Measurements from ENCODE around the gene KLHDC8A.

Gene KLHDC8A

GRCh38 chr1:205317311-205317917 is 39.3 kb downstream of the KLHDC8A start:
- Histone ChIP-seq H3K4me1 (ENCODE audit: control insufficient read depth, low read depth, low read length) (peaks cover 24% of the 10 kb centered on the region), H3K27ac (ENCODE audit: low read depth, low read length) (peak overlapping the region; percentile 3)

GRCh38 chr1:205316161-205316566 is 40.6 kb downstream of the KLHDC8A start:
- Histone ChIP-seq H3K4me3 (ENCODE audit: low read length) (no peak overlapping the region), H3K23ac (ENCODE audit: low read length) (no peak overlapping the region), H3K79me2 (ENCODE audit: control insufficient read depth, insufficient read depth, low read length) (peaks cover 83% of the 10 kb centered on the region), H3K18ac (ENCODE audit: low read length) (no peak overlapping the region), H3K4me1 (ENCODE audit: control insufficient read depth, low read depth, low read length) (peaks cover 20% of the 10 kb centered on the region), H3K56ac (ENCODE audit: low read length) (no peak overlapping the region), H3K27ac (ENCODE audit: low read depth, low read length) (no peak overlapping the region), H3K27me3 (ENCODE audit: insufficient read depth, low read length, poor library complexity) (no peaks in the 10 kb centered on the region), H4K8ac (ENCODE audit: low read depth, low read length) (no peak overlapping the region), H2BK15ac (replicated peaks; ENCODE audit: low read depth) (no peak overlapping the region), H4K5ac (ENCODE audit: low read length) (no peak overlapping the region), H3K9ac (ENCODE audit: low read length) (no peak overlapping the region), H3K79me1 (ENCODE audit: low read length) (peaks cover 12% of the 10 kb centered on the region), H2AK5ac (ENCODE audit: low read length) (no peak overlapping the region), H3K4me2 (ENCODE audit: low read length) (no peak overlapping the region), H2BK120ac (ENCODE audit: low read depth, low read length) (no peak overlapping the region), H3K36me3 (ENCODE audit: control insufficient read depth, insufficient read depth, low read length) (no peaks in the 10 kb centered on the region), H2BK5ac (ENCODE audit: low read length) (no peak overlapping the region), H3K4ac (ENCODE audit: low read depth, low read length) (no peak overlapping the region)
- WGBS (ENCODE audit: extremely low coverage, insufficient coverage, low lambda C conversion rate), result no CpG with 5 or more reads among the region's 2 CpGs
- no peak for DNase-seq

More at GRCh38 chr1:205317311-205317917, 39.3 kb downstream of the KLHDC8A start:
- H3K9ac ChIP-seq (ENCODE audit: low read length), result no peak overlapping the region
- no peak for DNase-seq
- H3K4me3 ChIP-seq (ENCODE audit: low read length), result no peak overlapping the region
- H2BK15ac ChIP-seq (replicated peaks; ENCODE audit: low read depth), result no peak overlapping the region
- no peak overlapping the region for H3K23ac ChIP-seq (ENCODE audit: low read length)
- H3K18ac ChIP-seq (ENCODE audit: low read length), result no peak overlapping the region
- H3K56ac ChIP-seq (ENCODE audit: low read length), result peak overlapping the region; percentile 62
- H3K36me3 ChIP-seq (ENCODE audit: control insufficient read depth, insufficient read depth, low read length), result no peaks in the 10 kb centered on the region
- H3K27me3 ChIP-seq (ENCODE audit: insufficient read depth, low read length, poor library complexity), result no peaks in the 10 kb centered on the region
- H3K79me1 ChIP-seq (ENCODE audit: low read length), result peaks cover 7% of the 10 kb centered on the region
- H3K4me2 ChIP-seq (ENCODE audit: low read length), result no peak overlapping the region
- H3K4ac ChIP-seq (ENCODE audit: low read depth, low read length), result no peak overlapping the region
- no peak overlapping the region for H4K8ac ChIP-seq (ENCODE audit: low read depth, low read length)
- H2BK5ac ChIP-seq (ENCODE audit: low read length), result no peak overlapping the region
- no peak overlapping the region for H2BK120ac ChIP-seq (ENCODE audit: low read depth, low read length)
- H2AK5ac ChIP-seq (ENCODE audit: low read length), result no peak overlapping the region
- peaks cover 81% of the 10 kb centered on the region for H3K79me2 ChIP-seq (ENCODE audit: control insufficient read depth, insufficient read depth, low read length)
- WGBS (ENCODE audit: extremely low coverage, insufficient coverage, low lambda C conversion rate), result no CpG with 5 or more reads among the region's 7 CpGs
- no peak overlapping the region for H4K5ac ChIP-seq (ENCODE audit: low read length)

- no CpG with 5 or more reads among the region's 5 CpGs for WGBS (ENCODE audit: extremely low coverage, insufficient coverage, low lambda C conversion rate)
- H3K4me3 ChIP-seq (ENCODE audit: low read length), result no peak overlapping the region
- no peak overlapping the region for H4K8ac ChIP-seq (ENCODE audit: low read depth, low read length)
- H3K9ac ChIP-seq (ENCODE audit: low read length), result no peak overlapping the region
- H3K36me3 ChIP-seq (ENCODE audit: control insufficient read depth, insufficient read depth, low read length), result no peaks in the 10 kb centered on the region
- no peak overlapping the region for H3K23ac ChIP-seq (ENCODE audit: low read length)
- H3K79me1 ChIP-seq (ENCODE audit: low read length), result peaks cover 11% of the 10 kb centered on the region
- DNase-seq, result no peak
- no peak overlapping the region for H2AK5ac ChIP-seq (ENCODE audit: low read length)
- peak overlapping the region; percentile 41 for H3K27ac ChIP-seq (ENCODE audit: low read depth, low read length)
- no peak overlapping the region for H3K56ac ChIP-seq (ENCODE audit: low read length)
- H3K4ac ChIP-seq (ENCODE audit: low read depth, low read length), result no peak overlapping the region
- H3K4me2 ChIP-seq (ENCODE audit: low read length), result no peak overlapping the region
- H2BK15ac ChIP-seq (replicated peaks; ENCODE audit: low read depth), result no peak overlapping the region
- H2BK5ac ChIP-seq (ENCODE audit: low read length), result no peak overlapping the region
- peaks cover 75% of the 10 kb centered on the region for H3K79me2 ChIP-seq (ENCODE audit: control insufficient read depth, insufficient read depth, low read length)
- peaks cover 20% of the 10 kb centered on the region for H3K4me1 ChIP-seq (ENCODE audit: control insufficient read depth, low read depth, low read length)
- H3K27me3 ChIP-seq (ENCODE audit: insufficient read depth, low read length, poor library complexity), result no peaks in the 10 kb centered on the region
- H3K18ac ChIP-seq (ENCODE audit: low read length), result no peak overlapping the region
- H2BK120ac ChIP-seq (ENCODE audit: low read depth, low read length), result no peak overlapping the region
- no peak overlapping the region for H4K5ac ChIP-seq (ENCODE audit: low read length)
These were observed 41.6 kb downstream of the KLHDC8A start for GRCh38 chr1:205315008-205315618.

- no CpG with 5 or more reads among the region's 21 CpGs for WGBS (ENCODE audit: extremely low coverage, insufficient coverage, low lambda C conversion rate)
- peak overlapping the region; percentile 97 for H3K4ac ChIP-seq (ENCODE audit: low read depth, low read length)
- H3K27ac ChIP-seq (ENCODE audit: low read depth, low read length), result peak overlapping the region; percentile 74
- peak overlapping the region; percentile 43 for H4K8ac ChIP-seq (ENCODE audit: low read depth, low read length)
- H3K4me2 ChIP-seq (ENCODE audit: low read length), result no peak overlapping the region
- H4K5ac ChIP-seq (ENCODE audit: low read length), result no peak overlapping the region
- no peak overlapping the region for H2AK5ac ChIP-seq (ENCODE audit: low read length)
- H3K18ac ChIP-seq (ENCODE audit: low read length), result peak overlapping the region; percentile 62
- H2BK15ac ChIP-seq (replicated peaks; ENCODE audit: low read depth), result peak overlapping the region; percentile 45
- no peak overlapping the region for H3K4me3 ChIP-seq (ENCODE audit: low read length)
- H2BK5ac ChIP-seq (ENCODE audit: low read length), result peak overlapping the region; percentile 74
- peak; percentile 98 for DNase-seq
- peak overlapping the region; percentile 65 for H3K9ac ChIP-seq (ENCODE audit: low read length)
- peaks cover 8% of the 10 kb centered on the region for H3K79me1 ChIP-seq (ENCODE audit: low read length)
- H3K79me2 ChIP-seq (ENCODE audit: control insufficient read depth, insufficient read depth, low read length), result peaks cover 61% of the 10 kb centered on the region
- H2BK120ac ChIP-seq (ENCODE audit: low read depth, low read length), result peak overlapping the region; percentile 94
- H3K56ac ChIP-seq (ENCODE audit: low read length), result peak overlapping the region; percentile 69
- H3K27me3 ChIP-seq (ENCODE audit: insufficient read depth, low read length, poor library complexity), result no peaks in the 10 kb centered on the region
- H3K23ac ChIP-seq (ENCODE audit: low read length), result no peak overlapping the region
- H3K36me3 ChIP-seq (ENCODE audit: control insufficient read depth, insufficient read depth, low read length), result no peaks in the 10 kb centered on the region
- H3K4me1 ChIP-seq (ENCODE audit: control insufficient read depth, low read depth, low read length), result peaks cover 17% of the 10 kb centered on the region
These were observed 43.0 kb downstream of the KLHDC8A start for GRCh38 chr1:205313563-205314308.

GRCh38 chr1:205312866-205313562 is 43.7 kb downstream of the KLHDC8A start:
- Histone ChIP-seq H2BK120ac (ENCODE audit: low read depth, low read length) (peak overlapping the region; percentile 94), H2BK5ac (ENCODE audit: low read length) (peak overlapping the region; percentile 5), H3K9ac (ENCODE audit: low read length) (peak overlapping the region; percentile 65), H3K56ac (ENCODE audit: low read length) (peak overlapping the region; percentile 69), H3K4me2 (ENCODE audit: low read length) (no peak overlapping the region), H3K4me1 (ENCODE audit: control insufficient read depth, low read depth, low read length) (peaks cover 15% of the 10 kb centered on the region), H3K4me3 (ENCODE audit: low read length) (no peak overlapping the region), H3K79me2 (ENCODE audit: control insufficient read depth, insufficient read depth, low read length) (peaks cover 54% of the 10 kb centered on the region), H3K36me3 (ENCODE audit: control insufficient read depth, insufficient read depth, low read length) (no peaks in the 10 kb centered on the region), H3K4ac (ENCODE audit: low read depth, low read length) (peak overlapping the region; percentile 97), H3K79me1 (ENCODE audit: low read length) (peaks cover 8% of the 10 kb centered on the region), H2BK15ac (replicated peaks; ENCODE audit: low read depth) (peak overlapping the region; percentile 45), H3K27ac (ENCODE audit: low read depth, low read length) (peak overlapping the region; percentile 74), H3K27me3 (ENCODE audit: insufficient read depth, low read length, poor library complexity) (no peaks in the 10 kb centered on the region), H4K8ac (ENCODE audit: low read depth, low read length) (no peak overlapping the region), H4K5ac (ENCODE audit: low read length) (no peak overlapping the region), H3K18ac (ENCODE audit: low read length) (peak overlapping the region; percentile 62), H2AK5ac (ENCODE audit: low read length) (no peak overlapping the region), H3K23ac (ENCODE audit: low read length) (no peak overlapping the region)
- WGBS (ENCODE audit: extremely low coverage, insufficient coverage, low lambda C conversion rate), result no CpG with 5 or more reads among the region's 10 CpGs
- peak; percentile 56 for DNase-seq
